ENCODE data around the gene JPH2.
"Not testable (repeated sequence)": the region's sequence is repeated elsewhere in the genome, so short reads cannot be mapped to it uniquely, and the experiment has no call there.

The JPH2 gene

DNA sequence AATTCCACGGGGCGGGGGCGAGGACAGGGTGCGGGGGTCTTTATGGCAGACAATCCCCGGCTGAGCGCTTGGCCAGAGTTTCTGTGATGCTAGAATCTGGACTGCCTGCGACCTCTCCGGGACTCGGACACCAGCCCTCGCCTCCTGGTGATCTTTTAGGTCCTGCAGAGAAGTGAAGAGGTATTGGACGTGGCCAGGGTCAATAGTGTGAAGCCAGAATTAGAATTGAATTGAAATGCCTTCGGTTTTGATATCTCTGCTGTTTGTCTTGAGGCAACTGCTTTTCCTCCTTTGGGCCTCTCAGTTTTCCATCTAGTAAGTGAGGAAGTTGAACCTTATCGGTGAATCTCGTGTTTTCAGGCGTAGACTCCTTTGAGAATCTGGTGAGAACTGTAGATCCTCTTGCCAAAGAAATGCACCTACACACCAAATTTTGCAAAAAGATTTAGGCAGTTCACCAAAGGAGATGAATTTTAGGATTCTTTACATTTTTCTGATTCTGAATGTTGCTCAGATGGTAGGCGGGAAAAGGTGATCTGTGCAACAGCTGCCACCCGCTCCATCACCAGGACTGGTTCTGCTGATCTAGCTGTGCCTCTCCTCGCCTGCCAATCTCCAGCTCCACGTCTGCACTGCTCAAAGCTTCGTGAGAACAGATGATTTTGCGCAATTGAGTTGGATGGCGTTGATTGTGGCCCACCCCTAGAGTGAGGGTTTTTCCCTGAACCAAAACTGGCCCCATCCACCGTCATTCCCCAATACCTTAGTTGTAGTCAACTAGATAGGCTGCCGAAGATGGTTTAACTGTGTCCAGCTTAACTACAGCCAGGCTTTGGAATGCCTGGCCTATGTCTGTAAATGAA, 24.4 kb upstream of the JPH2 start:
- DNase-seq: no peak

DNA sequence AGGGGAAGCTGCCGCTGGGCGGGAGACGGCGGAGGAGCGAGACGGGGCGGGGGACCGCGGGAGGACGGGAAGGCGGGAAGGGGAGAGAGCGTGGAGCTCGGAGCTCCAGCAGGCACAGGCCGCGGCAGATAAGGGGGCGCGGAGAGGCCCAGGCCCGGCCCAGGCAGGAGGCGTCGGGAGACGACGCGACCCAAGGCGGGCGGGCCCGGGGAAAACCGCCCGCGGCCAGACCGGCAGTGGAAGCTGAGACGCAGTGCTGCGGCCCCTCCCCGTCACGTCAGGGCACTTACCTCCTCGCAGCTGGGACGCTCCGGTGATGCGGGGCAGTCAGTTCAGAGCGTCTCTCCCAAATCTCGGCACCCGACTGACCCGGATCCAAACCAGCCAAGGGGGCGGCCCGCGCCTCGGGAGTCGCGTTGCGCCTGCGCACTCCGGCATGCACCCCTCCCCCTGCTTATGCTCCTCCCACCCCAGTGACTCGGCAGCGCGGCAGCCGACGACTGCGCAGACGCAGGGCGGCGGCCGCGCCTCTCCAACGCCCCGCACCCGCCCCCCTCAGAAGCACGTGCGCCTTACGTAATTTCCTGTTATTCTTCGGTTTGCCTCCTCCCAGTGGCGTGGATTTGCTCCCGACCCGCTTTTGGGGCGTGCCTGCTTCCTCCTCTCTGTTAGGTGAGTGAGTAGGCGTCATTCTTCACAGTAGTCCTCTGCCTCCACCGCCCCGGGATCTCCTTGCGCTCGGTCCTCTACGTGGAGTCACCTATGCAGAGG, 23.6 kb upstream of the JPH2 start, which contains the start of gene OSER1:
Gene OSER1, minus strand, starts transcription at position 366 of the 771 bp plus-strand sequence. CDS start 3,814 bp downstream, outside the sequence.
- peak; percentile 98 to 99 for DNase-seq

- peak in 1 of 2 experiments; percentile 38 for DNase-seq
Measured at GRCh38 chr20:44209686-44210405, 22.9 kb upstream of the JPH2 start.

GRCh38 chr20:44208770-44209169, 21.8 kb upstream of the JPH2 start:
- DNase-seq: no peak

DNA sequence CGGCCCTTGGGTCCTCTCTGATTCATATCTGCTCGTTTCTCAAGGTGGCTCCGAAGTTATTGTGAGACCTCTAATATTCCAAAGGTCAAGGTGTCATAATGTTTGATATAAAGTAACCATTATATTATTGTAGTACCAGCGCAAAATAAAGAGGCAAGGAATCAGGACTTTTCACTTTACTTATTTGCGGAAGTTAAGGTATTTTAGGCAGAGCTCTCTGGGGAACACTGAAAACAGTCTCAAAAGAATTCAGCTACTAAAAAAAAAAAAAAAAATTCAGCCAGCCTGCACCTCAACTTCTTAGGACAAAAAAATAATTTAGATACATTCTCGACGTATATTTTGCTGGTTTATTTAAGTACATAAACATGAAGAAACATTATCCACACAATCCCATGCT, 21.2 kb upstream of the JPH2 start:
- DNase-seq: no peak

- no peak for DNase-seq
Measured at GRCh38 chr20:44207126-44207723, 20.2 kb upstream of the JPH2 start.

DNA sequence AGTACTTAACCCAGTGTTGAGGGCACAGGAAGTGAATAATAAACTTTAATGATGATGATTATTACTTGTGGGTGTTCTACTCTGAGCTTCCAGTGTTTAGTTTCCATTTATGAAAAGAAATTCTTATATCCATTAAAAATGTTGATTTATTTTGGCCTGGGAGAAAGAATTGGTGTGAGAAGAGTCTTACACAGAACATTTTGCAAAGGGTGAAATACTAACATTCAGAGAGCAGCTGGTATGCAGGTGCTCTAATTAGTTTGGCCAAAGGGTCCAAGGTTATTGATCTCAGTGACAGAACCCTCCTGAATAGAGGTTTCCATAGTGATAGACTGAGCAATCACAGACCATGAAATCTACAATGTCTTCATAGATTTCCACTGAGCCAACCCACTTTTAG, 19.1 kb upstream of the JPH2 start:
- DNase-seq: no peak

GRCh38 chr20:44204832-44205215, 17.8 kb upstream of the JPH2 start:
- no peak for DNase-seq

- DNase-seq: no peak
Measured at GRCh38 chr20:44204156-44204831, 17.3 kb upstream of the JPH2 start.

DNA sequence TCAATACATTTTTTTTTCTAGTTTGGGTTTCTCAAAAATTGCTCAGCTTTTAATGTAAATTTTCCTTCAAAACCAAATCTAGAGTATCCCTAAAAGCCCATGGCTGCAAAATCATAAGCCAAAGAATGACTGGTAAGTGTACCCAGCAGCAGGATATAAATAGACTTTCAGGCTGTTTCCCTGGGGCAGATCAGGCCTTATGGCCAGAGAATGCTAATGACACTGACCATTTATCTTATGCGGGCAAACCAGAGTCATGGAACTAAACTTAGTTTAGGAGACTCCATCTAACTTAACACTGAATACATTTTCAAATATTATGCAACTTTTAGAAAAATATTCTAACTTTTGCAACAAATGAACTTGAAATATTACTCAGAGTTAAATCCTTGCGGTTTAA, 16.2 kb upstream of the JPH2 start:
- no peak for DNase-seq

DNA sequence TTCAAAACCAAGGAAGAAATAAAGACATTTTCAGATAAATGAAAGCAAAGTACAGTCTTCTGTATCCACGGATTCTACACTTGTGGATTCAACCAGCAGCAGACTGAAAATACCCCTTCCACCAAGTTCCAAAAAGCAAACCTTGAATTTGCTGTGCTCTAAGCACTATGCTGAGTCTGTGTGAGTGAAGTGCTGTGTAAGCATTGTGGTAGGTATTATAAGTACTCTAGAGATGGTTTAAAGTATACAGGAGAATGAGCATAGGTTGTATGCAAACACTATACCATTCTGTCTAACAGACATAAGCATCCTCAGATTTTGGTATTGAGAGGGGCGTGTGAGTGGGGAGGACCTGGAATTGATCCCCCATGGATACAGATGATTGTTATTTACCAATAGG, 14.0 kb upstream of the JPH2 start:
- no peak for DNase-seq

- no peak for DNase-seq
Measured at GRCh38 chr20:44200371-44200770, 13.4 kb upstream of the JPH2 start.

DNA sequence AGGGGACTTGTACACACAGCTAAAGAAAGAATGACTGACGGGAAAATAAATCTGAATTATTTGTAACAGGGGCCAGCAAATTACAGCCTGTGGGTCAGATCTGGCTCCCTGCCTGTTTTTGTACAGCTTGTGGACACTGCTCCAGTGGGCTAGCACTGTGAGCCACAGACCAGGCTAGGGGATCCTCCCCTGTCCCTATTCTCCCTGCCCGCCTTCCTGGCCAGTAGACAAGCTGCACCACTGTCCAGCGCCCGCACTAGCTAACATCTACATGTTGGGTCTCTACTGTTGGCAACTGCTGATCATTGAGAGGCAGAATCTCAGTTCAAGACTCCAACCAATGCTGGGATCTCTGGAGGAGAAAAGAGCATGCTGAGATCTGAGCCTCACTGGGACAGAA, 12.9 kb upstream of the JPH2 start:
- DNase-seq: no peak

DNA sequence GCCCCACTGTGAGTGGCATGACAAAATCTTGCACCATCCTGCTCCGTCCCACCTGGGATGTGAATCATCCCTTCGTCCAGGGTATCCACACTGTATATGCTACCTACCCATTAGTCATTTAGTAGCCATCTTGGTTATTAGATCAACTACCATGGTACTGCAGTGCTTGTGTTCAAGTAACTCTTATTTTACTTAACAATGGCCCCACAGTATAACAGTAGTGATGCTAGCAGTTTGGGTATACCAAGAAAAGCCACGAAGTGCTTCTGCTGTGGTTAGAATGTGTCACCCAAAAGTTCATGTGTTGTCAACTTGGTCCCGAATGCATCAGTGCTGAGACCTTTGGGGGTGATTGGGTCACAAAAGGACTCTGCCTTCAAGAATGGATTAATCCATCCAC, 11.9 kb upstream of the JPH2 start:
- peak in 1 of 2 experiments; percentile 46 for DNase-seq

DNA sequence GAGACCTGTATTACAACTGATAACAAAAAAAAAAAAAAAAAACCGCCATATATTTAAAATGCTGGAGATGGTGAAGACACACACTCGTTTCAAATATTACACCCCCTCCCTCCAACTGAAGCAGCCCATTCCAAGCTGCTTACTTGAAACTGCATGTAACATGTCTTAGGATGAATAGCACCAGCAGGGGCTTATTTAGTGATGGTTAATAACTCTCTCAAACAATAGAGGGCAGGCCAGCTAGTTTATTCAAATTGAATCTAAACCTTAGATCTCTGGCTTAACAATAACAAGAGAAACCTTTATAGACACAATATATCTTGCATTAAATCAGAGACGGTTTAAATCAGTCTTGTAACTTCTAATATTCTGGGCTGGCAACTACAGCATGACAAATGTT, 9.3 kb upstream of the JPH2 start:
- no peak for DNase-seq

GRCh38 chr20:44195605-44196004, 8.6 kb upstream of the JPH2 start:
- DNase-seq: no peak

GRCh38 chr20:44193801-44194200, 6.8 kb upstream of the JPH2 start:
- DNase-seq: no peak

- DNase-seq: not testable (repeated sequence)
Measured at GRCh38 chr20:44191640-44192039, 4.7 kb upstream of the JPH2 start.

DNA sequence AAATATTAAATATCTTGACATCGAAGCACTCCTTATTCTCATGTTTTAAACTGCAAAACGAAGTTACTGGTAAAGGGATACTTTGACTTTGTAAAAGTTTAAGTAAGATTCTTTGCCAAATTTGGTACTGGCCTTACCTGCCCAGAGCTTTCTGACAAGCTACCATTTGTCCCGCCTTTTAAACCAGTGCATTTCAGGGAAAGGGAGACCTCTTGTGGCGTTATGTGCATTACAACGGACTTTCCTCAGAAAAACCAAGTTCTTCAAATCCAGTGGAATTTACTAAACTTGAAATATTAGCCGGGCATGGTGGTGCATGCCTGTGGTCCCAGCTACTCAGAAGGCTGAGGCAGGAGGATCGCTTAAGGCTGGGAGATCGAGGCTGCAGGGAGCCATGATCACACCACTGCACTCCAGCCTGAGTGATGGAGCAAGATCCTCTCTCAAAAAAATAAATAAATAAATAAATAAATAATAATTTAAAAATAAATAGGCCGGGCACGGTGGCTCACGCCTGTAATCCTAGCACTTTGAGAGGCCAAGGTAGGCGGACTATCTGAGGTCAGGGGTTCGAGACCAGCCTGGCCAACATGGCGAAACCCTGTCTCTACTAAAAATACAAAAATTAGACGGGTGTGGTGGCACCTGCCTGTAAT, 3.3 kb upstream of the JPH2 start:
- DNase-seq: peak; percentile 57 to 61

GRCh38 chr20:44188752-44189151, 1.8 kb upstream of the JPH2 start:
- DNase-seq: no peak

GRCh38 chr20:44187772-44188709, 1.1 kb upstream of the JPH2 start:
- DNase-seq: no peak

All from activated T-cell treated with anti-CD3 and anti-CD28 coated beads, Interleukin-2, amount 50 U/mL, for 48 hours (primary cell).